GM21360 (cell line): ENCODE results near the gene PHLDB1.
A peak's percentile ranks its signal among the peaks of the same experiment; 100 is the strongest.
"Not testable (repeated sequence)": the region's sequence is repeated elsewhere in the genome, so short reads cannot be mapped to it uniquely, and the experiment has no call there.

ENCODE experiments used
- ATAC-seq: cut with Tn5 transposase; IDR thresholded peaks from one replicate; pipeline ENCODE4 v1.9.1; 2021; ENCODE audit warnings: mild to moderate bottlenecking, moderate library complexity; ENCODE audit not compliant: unreplicated experiment

The PHLDB1 gene

GRCh38 chr11:118657709-118658428 lies 50.5 kb downstream of the PHLDB1 start:
- ATAC-seq, result no peak

GRCh38 chr11:118658429-118659313 lies 51.3 kb downstream of the PHLDB1 start:
- no peak for ATAC-seq

- ATAC-seq, result peak; percentile 74
Observed at GRCh38 chr11:118659314-118659952, 52.0 kb downstream of the PHLDB1 start.

- ATAC-seq, result no peak
Observed at GRCh38 chr11:118659953-118660680, 52.7 kb downstream of the PHLDB1 start.

GRCh38 chr11:118660681-118661424 lies 53.4 kb downstream of the PHLDB1 start:
- no peak for ATAC-seq

GRCh38 chr11:118661425-118662301 lies 54.2 kb downstream of the PHLDB1 start:
- ATAC-seq, result no peak

- ATAC-seq, result no peak
Observed at GRCh38 chr11:118662401-118663271, 55.2 kb downstream of the PHLDB1 start.

- ATAC-seq, result no peak
Observed at GRCh38 chr11:118663381-118663780, 56.0 kb downstream of the PHLDB1 start.

- no peak for ATAC-seq
Observed at GRCh38 chr11:118663902-118664301, 56.5 kb downstream of the PHLDB1 start.

- ATAC-seq, result no peak
Observed at GRCh38 chr11:118666371-118666770, 59.0 kb downstream of the PHLDB1 start.

- no peak for ATAC-seq
Observed at GRCh38 chr11:118670063-118670462, 62.6 kb downstream of the PHLDB1 start.

- no peak for ATAC-seq
Observed at GRCh38 chr11:118671254-118671653, 63.8 kb downstream of the PHLDB1 start.

- ATAC-seq, result no peak
Observed at GRCh38 chr11:118672846-118673245, 65.4 kb downstream of the PHLDB1 start.

GRCh38 chr11:118673361-118674081 lies 66.1 kb downstream of the PHLDB1 start:
- no peak for ATAC-seq

- no peak for ATAC-seq
Observed at GRCh38 chr11:118674082-118674435, 66.6 kb downstream of the PHLDB1 start.

GRCh38 chr11:118677977-118678376 lies 70.6 kb downstream of the PHLDB1 start:
- no peak for ATAC-seq

GRCh38 chr11:118678908-118679307 lies 71.5 kb downstream of the PHLDB1 start:
- not testable (repeated sequence) for ATAC-seq

GRCh38 chr11:118679483-118679882 lies 72.1 kb downstream of the PHLDB1 start, which contains the start of gene TREH:
TSS of gene TREH (minus strand) at chr11:118679650. CDS start at chr11:118679627, 23 bp downstream.
- no peak for ATAC-seq
